DMS79 treated with DMSO at 0.1 percent for 48 hours (cell line): ENCODE measurements around the gene PRKAG2.
"Not testable (repeated sequence)": the region's sequence is repeated elsewhere in the genome, so short reads cannot be mapped to it uniquely, and the experiment has no call there.

Source experiments
- DNase-seq: peaks from one replicate; lab custom pipeline; 2025; lab: John Stamatoyannopoulos, UW

The PRKAG2 gene

DNA sequence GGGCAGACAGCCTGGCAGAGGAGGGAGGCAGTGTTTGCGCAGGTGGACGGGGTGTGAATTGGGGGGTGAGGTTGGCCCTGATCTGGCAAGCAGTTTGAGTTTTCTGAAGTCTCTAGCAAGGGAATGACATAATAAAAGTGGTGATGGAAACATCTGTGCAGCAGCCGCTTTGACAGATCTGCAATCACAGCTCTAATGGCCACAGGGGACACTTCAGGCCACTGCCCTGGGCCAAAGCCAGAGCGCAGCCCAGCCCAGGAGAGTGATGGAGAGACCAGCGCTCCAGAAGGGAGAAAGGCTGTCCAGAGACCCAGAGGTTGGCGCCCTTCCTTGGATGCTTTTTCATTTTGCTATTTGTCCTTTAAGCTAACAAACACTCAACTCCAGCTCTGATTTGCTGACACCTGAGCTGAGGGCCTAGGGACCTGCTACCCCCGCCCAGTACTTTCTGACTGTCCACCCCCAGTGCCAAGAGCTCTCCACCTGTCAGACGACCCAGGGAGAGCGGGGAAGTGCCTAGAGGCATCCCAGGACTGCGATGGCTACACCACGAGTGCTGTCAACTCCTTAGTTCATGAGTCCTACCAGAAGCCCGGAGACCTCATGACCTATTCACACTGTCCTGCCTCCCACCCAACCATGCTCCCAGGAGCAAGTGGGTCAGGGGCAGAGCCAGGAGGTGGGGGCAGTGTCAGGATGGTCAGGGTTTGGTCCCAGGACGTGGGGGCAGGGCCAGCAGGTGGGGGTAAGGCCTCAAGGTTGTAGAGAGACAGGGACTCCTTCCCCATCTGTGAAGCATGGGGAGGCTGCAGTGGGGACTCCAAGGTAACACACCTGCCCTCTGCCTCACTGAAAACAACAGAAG, 112.6 kb downstream of the PRKAG2 start:
- DNase-seq: no peak

DNA sequence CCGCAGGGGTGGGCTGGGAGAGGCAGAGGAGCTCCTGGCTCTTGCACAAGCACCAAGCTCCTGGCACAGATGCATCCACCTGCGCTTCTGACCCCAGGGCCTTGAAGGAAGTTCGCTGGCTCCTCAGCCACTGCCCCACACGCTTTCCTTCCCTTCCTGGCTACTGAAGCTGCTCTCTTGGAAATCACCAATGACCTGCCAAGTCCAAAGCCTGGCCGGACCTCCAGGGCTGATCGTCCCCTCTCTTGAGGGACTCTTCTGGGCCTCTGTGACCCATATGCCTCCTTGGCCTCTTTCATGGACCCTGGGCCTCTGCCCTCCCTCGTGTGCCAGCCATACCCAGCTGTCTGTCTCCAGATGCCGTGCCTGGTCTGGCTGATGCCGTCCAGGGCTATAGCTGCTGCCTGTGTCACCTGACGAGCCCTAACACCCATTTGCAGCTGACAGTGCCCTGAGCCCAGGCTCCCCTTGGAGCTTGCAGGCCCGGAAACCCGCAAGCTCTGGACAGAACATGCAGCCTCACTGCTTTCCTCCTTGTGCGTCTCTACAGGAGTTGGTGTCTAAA, 113.4 kb downstream of the PRKAG2 start:
- DNase-seq: no peak

DNA sequence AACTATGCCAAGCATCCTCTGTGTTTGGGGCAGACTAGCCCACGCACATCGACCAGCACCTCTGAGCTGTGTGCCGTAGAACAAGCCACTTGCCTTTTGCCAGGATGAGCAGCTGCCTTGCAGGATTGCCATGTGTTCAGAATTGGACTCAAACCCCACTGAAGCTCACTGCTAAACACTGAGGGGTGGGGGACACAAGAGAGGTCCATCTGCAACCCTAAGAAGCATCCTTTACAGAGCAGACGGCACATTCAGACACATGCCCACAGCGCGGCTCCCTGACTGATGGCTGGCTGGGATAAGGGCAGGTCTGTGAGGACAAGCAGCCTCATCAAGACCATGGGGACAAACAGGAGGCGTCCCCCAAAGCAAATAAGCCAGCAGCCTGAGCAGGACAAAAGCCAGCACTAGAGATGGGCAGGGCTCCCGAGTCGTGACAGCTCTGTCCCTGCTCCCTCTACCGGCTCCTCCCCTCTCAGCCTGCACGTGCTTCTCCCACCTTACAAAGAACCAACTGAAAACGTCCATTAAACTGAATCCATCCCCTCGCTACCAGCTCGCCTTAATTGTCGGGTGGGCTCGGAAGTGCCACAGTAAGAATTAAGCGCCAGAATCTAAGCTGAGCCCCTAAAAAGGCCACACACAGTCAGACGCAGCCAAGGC, 114.2 kb downstream of the PRKAG2 start:
- no peak for DNase-seq

DNA sequence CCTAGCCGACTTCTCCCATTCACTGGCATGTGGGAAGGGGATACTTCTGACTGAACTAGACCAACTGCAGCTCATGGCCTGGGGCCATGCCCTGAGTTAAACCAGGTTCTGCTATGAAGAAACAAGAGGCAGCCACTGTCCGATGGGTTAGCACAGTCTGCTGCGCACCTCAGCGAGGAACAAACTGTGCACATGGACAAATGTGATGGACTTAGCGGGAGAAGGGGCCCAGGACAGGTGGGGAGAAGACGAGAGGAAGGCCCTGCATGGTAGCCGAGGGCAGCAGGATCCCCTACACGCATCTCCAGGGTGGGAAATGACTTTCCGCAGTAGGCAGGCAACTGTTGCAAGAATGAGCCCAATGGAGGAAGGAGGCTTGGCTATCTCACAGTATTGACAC, 115.0 kb downstream of the PRKAG2 start:
- DNase-seq: no peak

DNA sequence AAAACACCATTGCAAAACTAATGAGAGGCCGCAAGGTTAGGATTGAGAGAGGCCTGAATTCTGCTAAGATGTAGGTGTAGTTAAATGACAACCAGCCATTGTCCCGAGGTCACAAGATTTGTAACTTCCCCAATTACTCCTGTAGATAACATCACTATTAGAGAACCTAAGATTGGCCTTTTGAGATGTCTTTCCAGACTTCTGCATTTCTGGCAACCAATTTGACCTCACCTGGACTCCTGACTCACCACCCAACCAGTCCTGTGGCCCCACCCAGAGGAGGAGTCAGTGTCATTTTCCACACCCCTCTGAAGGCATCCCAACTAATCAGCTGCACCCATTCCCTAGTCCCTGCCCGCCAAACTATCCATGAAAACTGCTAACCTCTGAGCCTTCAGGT, 115.7 kb downstream of the PRKAG2 start:
- DNase-seq: no peak

DNA sequence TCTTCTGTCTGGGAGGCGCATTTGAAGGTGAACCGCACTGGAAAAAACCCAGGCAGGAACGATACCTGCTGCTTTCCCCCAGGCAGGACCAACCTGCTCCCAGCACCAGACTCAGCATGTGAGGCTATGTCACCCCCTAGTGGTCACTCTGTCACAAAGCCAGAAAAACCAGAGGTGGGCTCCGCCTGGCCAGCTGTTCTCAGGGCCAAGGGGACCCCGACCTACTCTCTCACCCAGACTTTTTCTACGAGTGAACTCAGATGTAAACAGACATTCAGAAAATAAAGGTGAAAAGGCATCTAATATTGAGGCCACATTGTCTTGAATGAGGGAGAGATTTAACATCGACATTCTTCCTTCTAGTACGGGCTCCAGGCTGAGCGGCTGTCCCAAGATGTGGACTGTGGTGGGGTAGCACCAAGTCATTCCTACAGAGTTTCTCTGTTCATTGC, 117.3 kb downstream of the PRKAG2 start:
- DNase-seq: peak; percentile 32

DNA sequence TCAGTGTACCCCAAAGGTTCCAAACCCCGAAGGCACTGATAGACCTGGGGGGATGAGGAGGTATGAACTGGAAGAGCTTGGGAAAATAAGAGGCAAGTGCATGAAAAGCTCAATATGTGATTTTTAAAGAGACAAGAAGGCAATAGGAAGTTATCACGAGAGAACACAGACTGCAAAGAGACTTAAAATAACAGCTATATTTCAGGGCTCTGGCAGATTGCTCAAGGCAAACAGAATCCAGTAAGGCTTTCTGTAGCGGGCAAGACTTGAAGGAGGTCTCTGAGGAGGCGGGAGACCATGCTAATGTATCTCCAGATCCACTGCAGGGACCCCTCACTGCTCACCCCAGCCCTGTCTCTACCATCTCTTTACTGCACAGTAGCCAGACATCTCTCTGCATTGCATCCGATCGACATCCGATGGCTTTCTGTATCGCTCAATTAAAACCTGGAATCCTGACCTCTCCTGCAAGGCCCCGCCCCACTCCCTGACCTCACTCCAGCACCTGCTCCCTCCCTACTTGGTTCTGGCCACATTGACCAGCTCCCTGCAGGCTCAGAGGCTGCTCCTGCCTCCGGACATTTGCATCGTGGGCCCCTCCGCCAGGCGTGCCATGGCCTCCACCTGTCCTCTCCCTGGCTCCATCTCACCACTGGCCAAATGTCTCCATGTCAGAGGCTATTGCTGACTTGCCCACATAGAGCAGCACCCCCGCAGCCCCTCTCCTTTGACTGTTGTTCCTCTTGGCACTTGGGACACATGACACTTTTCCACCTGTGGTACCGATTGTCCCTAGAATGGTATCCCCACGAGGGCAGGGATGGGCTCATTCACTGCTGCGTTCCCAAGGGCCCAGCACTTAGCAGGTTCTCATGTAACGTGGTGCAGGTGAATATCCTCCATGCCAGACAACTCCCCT, 118.0 kb downstream of the PRKAG2 start:
- DNase-seq: no peak

DNA sequence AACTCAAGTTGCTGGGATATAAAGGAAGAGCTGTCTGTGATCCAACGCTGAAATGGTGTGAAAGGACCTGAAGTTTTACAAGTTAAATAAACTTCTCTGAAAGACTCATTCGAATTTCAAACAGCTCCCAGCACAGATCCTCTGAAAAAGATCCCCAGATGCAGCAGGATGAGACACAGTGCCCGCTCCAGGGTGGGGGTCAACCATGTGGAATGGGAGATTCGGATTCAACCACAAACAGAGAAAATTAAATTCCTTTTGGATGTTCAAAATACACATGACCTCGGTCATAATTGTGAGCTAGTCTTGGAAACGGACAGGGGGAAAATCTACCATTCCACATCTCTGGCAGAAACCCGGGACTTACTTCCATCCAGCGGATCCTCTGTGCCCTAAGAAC, 119.6 kb downstream of the PRKAG2 start:
- no peak for DNase-seq

DNA sequence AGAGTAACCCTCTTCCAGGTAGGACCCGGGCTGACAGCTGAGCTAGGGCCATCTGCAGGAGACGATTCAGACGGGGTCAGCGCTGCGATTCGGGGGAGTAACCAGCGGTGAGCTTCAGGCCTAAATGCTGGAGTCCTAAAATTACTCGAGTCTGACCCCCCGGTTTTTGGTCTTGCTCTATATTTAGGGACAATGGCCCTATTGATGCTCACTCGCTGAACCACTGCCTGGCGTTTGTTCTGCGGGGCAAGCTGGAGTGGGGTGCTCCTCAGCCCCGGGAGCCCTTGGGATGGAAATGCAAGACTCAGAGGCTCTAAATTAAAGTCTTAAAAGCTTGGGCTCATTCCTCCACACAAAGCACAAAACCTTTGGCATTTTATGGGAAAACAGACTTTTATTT, 120.0 kb downstream of the PRKAG2 start:
- no peak for DNase-seq

DNA sequence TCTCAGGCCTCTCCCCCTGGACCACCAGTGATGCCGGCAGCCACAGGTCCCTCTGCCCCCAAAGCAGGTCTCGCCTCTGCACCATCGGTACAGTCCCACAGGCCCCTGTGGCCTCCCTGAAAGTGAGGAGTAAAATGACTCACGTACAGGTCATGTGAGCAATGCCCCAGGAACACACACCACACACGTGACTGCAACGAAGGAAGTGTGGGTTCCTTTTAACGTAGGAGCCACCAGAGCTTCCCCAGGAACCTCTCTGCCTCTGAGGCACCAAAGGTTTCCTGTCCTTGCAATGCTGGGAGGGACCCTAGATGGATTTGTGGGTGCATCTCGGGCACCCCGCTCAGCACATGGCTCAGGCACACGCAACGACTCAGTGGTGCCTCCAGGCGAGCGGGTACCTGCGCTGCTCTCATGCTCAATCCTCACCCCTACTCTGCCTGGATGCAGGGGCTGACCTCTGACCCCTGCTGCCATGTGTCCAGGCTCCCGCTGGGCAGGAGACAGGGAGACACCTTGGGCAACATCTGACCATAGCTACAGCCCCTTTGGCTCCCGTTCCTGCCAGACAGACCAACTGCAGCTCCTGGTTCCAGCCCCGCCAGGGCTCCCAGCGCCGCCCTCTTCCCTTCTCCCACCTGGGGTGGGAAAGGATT, 120.7 kb downstream of the PRKAG2 start:
- DNase-seq: no peak

DNA sequence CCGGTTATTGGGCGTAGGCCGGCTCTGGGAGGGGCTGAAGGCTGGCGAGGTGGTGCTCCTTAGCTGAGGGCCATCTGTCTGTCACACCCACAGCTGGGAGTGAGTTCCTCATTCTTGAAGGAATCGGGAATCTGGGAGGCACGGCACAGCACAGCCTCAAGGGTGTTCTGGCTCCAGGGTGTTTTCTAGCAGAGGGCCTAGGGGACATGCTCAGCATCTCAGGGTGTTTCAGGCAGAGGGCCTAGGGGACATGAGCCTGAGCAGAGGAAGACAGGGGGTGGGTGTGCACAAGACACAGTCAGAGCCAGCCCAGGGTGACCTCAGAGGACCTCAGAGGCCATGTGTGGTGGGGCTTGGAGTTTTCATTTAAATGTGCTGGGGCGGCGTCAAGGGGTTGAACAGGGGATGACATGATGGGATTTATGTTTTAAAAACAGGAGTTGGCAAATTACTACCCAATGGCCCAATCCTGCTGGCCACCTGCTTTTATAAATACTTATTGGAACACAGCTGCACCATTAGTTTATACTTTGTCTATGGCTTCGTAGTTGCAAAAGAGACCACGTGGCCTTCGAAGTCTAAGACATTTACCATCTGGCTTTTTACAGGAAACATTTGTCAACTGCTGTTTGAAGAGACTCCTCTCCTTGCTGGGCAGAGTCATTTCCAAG, 121.6 kb downstream of the PRKAG2 start:
- no peak for DNase-seq

DNA sequence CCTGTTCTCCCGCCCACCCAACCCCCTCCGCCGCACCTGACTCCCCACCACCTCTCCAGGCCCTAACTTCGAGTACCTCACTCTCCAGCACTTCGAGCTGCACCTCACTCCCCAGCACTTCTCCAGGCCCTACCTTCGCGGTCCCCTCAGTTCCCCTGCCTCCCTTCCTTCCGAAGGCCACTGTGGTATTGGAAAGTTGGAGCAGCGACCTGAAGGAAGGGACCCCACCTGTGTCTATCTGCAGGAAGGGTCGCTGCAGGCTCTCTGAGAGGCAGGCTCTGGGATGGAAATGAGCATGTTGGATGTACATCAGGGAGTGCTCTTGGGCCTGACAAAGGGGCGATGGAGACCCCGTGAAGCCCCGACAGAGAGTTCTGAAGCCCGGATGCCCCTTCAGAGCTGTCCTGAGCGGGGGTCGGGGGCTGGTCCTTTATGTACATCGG, 122.2 kb downstream of the PRKAG2 start:
- no peak for DNase-seq

DNA sequence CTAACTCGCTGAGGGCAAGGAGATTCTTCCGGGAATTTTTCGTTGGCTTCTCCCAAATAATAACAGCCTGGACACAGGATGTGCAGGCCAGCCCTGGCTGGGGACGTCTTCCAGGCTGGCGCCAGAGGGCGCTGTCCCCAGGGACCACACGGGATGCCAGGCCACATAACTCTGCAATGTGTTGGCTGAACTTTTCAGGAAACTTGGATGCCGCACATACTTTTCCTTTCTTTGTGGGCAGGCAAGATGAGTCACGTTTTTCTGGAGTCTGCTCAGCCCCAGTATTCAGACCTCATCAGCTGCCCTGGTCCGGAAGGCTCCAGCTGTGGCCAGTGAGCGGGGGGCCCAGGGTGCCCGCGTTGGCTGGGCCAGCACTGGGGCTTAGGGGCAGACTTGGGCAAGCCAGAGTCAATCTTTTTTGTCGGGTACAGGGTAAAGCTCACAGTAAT, 122.7 kb downstream of the PRKAG2 start:
- DNase-seq: no peak

DNA sequence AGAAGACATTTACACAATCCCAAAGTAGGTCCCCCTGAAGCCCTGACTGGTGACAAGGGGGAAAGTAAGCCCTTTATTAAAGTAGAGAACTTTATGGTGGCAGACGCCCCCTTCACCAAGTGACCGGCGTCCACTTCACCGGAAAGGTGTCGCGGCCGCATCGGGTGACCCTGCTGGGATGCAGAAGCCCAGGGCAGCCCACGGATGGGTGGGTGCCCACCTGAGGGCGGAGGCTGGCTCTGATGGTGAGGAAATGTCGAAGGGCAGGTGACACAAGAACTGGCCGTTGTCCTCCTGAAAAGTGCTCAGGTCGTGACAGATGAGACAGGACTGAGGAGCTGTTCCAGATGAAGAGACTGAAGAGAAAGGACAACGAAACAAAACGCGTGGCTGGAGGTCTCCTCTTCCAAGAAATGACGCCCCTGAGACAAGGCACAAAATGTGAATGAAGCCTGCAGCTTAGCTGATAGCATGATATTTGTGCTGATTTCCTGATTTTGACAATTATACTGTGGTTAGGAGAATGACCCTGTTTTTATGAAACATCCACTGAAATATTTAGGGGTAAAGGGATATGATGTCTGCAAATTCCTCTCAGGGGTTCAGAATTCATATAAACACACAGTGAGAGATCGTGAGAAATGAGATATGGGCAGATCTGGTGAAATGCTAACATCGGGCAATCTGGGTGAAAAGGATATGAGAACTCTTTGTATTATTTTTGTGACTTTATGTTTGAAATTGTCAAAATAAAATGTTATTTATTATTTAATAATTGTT, 123.9 kb downstream of the PRKAG2 start:
- DNase-seq: no peak

DNA sequence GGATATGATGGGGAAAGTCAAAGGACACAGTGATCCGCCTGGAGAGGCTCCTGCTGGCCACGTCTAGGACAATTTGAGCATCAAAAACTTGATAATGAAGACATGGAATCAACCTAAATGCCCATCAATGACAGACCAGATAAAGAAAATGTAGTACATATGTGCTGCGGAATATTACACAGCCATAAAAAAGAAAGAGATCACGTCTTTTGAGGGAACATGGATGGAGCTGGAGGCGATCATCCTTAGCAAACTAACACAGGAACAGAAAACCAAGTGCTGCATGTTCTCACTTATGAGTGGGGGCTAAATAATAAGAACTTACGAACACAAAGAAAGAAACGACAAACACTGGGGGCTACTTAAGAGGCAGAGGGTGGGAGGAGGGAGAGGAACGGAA, 124.9 kb downstream of the PRKAG2 start:
- DNase-seq: no peak

DNA sequence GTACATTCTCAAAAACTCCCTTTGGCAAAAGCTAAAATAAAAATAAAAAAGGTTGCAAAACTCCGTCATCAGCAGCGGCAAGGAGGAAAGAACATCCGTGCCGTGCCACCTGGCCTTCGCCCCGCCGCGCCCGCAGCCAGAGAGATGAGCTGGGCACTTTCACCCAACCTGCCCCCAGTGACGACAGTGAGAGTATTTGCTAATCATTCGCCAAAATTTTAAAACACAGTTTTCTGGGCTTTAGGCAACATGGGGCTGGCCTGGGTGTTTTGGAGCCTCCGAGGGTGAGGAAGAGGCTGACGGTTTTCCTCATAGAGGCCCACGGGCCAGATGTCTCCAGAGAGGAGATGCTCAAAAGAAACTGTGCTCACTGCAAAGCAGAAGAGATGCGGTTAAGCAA, 128.2 kb downstream of the PRKAG2 start:
- no peak for DNase-seq

DNA sequence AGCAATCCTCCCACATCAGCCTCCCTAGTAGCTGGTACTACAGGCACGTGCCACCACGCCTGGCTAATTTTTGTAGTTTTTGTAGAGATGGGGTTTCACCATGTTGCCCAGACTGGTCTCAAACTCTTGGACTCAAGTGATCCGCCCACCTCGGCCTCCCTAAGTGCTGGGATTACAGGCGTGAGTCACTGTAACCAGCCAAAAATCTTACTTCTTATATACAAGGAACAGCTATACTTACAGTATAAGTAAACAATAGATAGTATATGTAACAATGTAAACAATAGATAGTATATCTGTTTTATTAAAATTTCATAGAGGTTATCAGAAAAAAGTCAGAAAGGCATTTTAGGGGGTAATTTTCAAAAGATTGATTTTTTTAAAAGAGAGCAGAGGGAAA, 128.9 kb downstream of the PRKAG2 start:
- DNase-seq: not testable (repeated sequence)

DNA sequence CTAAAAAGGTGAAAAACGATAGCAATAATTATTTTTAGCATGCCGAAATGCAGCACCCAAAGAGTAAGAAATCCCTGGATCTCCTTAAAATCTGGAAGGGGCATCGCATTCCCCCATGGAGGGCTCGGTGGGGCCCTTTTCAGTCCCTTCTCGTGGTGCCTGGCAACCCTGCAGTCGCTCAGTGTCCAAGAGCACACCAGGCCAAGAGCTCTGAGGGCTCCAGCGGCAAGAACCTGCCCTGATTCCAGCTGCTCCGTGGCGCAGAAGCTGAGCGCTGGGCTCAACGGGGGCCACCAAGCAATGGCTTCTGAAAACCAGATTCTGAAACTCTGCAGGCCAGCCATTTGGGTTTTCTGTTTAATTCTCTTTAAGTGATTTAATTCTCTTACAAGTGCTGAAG, 131.2 kb downstream of the PRKAG2 start:
- DNase-seq: no peak

DNA sequence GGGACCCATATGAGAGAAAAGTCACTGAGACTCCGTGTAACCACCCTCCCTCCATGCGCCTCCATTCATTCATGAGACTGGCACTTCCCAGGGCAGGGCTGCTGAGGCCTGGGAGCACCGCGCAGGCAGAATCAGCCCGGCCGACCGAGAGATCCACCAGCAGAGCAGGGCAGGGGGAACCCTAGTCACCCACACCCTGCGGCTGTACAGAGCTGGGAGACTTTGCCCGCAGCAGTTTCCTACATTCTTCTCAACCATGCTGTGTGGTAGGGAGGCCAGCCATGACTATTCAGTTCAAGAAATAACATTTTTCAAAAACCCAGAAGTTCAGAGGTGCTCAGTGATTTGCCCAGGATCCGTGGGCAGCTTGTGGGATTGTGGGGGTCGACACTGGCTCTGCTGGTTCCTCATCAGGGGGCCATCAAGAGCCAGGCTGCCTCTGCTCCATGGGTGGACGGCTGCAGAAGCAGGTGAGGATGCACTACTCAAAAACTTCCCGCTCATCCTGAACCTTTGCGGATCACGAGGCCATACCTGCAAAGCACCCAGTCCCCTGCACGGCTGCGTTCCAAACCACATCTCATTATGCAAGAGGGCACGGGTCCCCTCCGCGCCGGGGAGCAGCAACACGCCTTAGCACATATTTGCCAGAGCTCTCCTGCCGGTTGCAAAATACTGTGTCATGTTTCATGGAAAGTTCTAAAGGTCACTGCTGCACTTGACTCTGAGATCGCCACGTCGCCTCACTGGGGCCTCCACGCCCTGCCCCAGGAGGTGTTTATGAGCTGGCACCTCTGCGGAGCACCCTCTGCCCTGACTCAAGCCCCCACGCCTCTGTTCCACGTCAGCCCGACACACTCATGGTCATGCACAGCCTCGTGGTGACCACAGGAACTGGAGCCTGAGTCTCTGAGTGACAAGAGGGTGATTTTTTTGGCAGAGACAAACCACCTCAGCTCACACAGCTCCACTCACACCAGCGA, 132.0 kb downstream of the PRKAG2 start:
- no peak for DNase-seq
